ENCODE data around the gene TMEM9. TPM values are rescaled to one million over a fixed set of nuclear protein-coding genes. Genes with fewer than 3 reads are reported as not detected.

The TMEM9 gene
- total and polyA plus RNA-seq, 4 donors: 30.5 to 59.5 (median 49.0) TPM

GRCh38 chr1:201113451-201114244 lies 40.6 kb downstream of the TMEM9 start:
- H3K4me3 ChIP-seq (ENCODE audit: low read depth in 1 of 3, low read length in 3 of 3): no peak overlapping the region

More at GRCh38 chr1:201113451-201114244, 40.6 kb downstream of the TMEM9 start:
- 40% methylated on average over 17 of the region's 17 CpGs for WGBS
- DNase-seq (ENCODE audit: low spot score): no peak
- H3K9ac ChIP-seq (ENCODE audit: low read depth in 1 of 2, low read length in 2 of 2): no peak overlapping the region
- H3K27ac ChIP-seq (ENCODE audit: low read depth in 1 of 2, low read length in 2 of 2): no peak overlapping the region
- no peak for TF ChIP-seq RXRA (IDR thresholded peaks at IDR 0.05)
- TF ChIP-seq SP1 (IDR thresholded peaks at IDR 0.05): no peak
- TF ChIP-seq, protein P1, sequence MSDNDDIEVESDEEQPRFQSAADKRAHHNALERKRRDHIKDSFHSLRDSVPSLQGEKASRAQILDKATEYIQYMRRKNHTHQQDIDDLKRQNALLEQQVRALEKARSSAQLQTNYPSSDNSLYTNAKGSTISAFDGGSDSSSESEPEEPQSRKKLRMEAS (IDR thresholded peaks at IDR 0.05): no peak
- TF ChIP-seq ATF3 (IDR thresholded peaks at IDR 0.05): no peak
- no peak for TF ChIP-seq RAD21 (IDR thresholded peaks at IDR 0.05)
- TF ChIP-seq FOXA2 (IDR thresholded peaks at IDR 0.05): no peak
- no peak for TF ChIP-seq EGR1 (IDR thresholded peaks at IDR 0.05; ENCODE audit: low read depth in 2 of 2)
- TF ChIP-seq GABPA (IDR thresholded peaks at IDR 0.05 in 1 of 2, conservative IDR thresholded peaks at IDR 0.05 in 1 of 2): no peak
- TF ChIP-seq REST (IDR thresholded peaks at IDR 0.05): no peak
- TF ChIP-seq, protein P2, sequence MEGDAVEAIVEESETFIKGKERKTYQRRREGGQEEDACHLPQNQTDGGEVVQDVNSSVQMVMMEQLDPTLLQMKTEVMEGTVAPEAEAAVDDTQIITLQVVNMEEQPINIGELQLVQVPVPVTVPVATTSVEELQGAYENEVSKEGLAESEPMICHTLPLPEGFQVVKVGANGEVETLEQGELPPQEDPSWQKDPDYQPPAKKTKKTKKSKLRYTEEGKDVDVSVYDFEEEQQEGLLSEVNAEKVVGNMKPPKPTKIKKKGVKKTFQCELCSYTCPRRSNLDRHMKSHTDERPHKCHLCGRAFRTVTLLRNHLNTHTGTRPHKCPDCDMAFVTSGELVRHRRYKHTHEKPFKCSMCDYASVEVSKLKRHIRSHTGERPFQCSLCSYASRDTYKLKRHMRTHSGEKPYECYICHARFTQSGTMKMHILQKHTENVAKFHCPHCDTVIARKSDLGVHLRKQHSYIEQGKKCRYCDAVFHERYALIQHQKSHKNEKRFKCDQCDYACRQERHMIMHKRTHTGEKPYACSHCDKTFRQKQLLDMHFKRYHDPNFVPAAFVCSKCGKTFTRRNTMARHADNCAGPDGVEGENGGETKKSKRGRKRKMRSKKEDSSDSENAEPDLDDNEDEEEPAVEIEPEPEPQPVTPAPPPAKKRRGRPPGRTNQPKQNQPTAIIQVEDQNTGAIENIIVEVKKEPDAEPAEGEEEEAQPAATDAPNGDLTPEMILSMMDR (IDR thresholded peaks at IDR 0.05; ENCODE audit: low read depth, low read length, missing input control): no peak
- no peak for TF ChIP-seq YY1 (IDR thresholded peaks at IDR 0.05)
- TF ChIP-seq FOXA1 (IDR thresholded peaks at IDR 0.05): no peak
- no peak for TF ChIP-seq NR2F2 (IDR thresholded peaks at IDR 0.05)
- no peak for TF ChIP-seq JUND (IDR thresholded peaks at IDR 0.05)
- no peak for TF ChIP-seq TAF1 (conservative IDR thresholded peaks at IDR 0.05)
- no peak for TF ChIP-seq HNF4A (conservative IDR thresholded peaks at IDR 0.05)
- no peak for TF ChIP-seq HNF4G (IDR thresholded peaks at IDR 0.05)
- no peak for TF ChIP-seq ZBTB33 (IDR thresholded peaks at IDR 0.05)
- H3K36me3 ChIP-seq (ENCODE audit: control insufficient read depth in 4 of 4, insufficient read depth in 3 of 4, low read depth in 1 of 4, low read length in 3 of 4): no peaks in the 10 kb centered on the region
- peaks cover 0 to 5% (median 0%) of the 10 kb centered on the region in 4 donors for H3K27me3 ChIP-seq (ENCODE audit: control insufficient read depth in 4 of 4, insufficient read depth in 4 of 4, low read length in 3 of 4)
- H3K9me3 ChIP-seq (ENCODE audit: control insufficient read depth in 4 of 4, low read length in 3 of 4): no peaks in the 10 kb centered on the region
- peaks cover 0 to 9% (median 4%) of the 10 kb centered on the region in 4 donors for H3K4me1 ChIP-seq (ENCODE audit: control insufficient read depth in 4 of 4, insufficient read depth in 4 of 4, low read length in 3 of 4)

All from liver (tissue), 9 donors.